ENCODE results near the gene RFX1.

DNA sequence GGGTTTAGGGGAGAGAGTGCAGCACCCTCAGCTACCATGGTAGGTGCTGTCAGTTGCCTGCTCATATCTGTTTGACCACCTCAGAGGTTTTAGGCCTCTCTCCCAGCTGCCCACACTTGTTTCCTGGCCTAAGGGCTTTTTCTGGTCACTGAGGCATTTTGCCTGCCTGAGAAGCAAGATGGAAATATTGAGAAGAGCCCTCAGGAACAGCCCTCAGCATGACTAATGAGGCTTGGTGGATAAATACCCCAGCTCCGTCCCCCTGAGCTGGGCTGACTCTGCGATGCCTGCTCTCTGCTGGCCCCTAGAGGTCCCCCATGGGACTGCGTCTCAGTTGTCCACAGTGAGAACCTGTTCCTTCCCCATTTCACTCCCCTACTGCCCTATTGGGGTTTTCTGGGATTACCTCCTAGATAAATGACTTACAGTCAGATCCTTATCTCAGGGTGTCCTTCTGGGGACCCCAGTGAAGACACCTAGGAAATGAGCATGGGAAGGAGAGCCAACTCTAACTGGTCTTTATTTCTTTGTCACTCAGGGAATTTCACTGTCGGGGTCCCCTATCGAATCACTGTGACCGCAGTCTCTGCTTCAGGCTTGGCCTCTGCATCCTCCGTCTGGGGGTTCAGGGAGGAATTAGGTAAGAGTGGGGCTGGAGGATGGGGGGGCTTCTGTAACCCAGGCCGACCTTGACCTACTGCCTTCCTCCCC, 42.5 kb upstream of the RFX1 start:
- TF ChIP-seq, protein P1, sequence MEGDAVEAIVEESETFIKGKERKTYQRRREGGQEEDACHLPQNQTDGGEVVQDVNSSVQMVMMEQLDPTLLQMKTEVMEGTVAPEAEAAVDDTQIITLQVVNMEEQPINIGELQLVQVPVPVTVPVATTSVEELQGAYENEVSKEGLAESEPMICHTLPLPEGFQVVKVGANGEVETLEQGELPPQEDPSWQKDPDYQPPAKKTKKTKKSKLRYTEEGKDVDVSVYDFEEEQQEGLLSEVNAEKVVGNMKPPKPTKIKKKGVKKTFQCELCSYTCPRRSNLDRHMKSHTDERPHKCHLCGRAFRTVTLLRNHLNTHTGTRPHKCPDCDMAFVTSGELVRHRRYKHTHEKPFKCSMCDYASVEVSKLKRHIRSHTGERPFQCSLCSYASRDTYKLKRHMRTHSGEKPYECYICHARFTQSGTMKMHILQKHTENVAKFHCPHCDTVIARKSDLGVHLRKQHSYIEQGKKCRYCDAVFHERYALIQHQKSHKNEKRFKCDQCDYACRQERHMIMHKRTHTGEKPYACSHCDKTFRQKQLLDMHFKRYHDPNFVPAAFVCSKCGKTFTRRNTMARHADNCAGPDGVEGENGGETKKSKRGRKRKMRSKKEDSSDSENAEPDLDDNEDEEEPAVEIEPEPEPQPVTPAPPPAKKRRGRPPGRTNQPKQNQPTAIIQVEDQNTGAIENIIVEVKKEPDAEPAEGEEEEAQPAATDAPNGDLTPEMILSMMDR (IDR thresholded peaks at IDR 0.05 in 4 of 5, conservative IDR thresholded peaks at IDR 0.05 in 1 of 5) = peak; percentile 69 to 87 (median 74)
- TF ChIP-seq POLR2A (IDR thresholded peaks at IDR 0.05) = no peak

Measured in gastrocnemius medialis (tissue), 4 donors.